Left lung (tissue), 10 donors: ENCODE data around the gene MRPS16. TPM values are rescaled to one million over a fixed set of nuclear protein-coding genes. Genes with fewer than 3 reads are reported as not detected.
A peak's percentile ranks its signal among the peaks of the same experiment; 100 is the strongest.
"Not testable (repeated sequence)": the region's sequence is repeated elsewhere in the genome, so short reads cannot be mapped to it uniquely, and the experiment has no call there.

Experiments
- ATAC-seq: fragments of 200-7000 bp; cut with Tn5 transposase; one replicate; pipeline ENCODE4 v1.9.1; 2020; ENCODE audit warnings: moderate library complexity
- DNase-seq, 4 donors: peaks; one replicate each; pipeline ENCODE4 v3.0.0-alpha.2; 2013 to 2020
- H3K27ac ChIP-seq, 2 donors: fragments of 200-600 bp; sonication (generic) in 1 of 2; one replicate each; pipeline versions ENCODE4 v1.5.0 to v1.8.0; 2020 to 2021
- H3K27me3 ChIP-seq, 2 donors: fragments of 200-600 bp; sonication (generic) in 1 of 2; one replicate each; pipeline versions ENCODE4 v1.5.0 to v1.8.0; 2020 to 2021
- H3K36me3 ChIP-seq, 2 donors: fragments of 200-600 bp; sonication (generic) in 1 of 2; one replicate each; pipeline versions ENCODE4 v1.5.0 to v1.8.0; 2020 to 2021
- H3K4me1 ChIP-seq, 2 donors: fragments of 200-600 bp; one replicate each; pipeline ENCODE4 v1.8.0; 2021
- H3K4me3 ChIP-seq, 2 donors: fragments of 200-600 bp; sonication (generic) in 1 of 2; one replicate each; pipeline versions ENCODE4 v1.5.0 to v1.8.0; 2020 to 2021; ENCODE audit warnings: mild to moderate bottlenecking in 1 of 2
- H3K9me3 ChIP-seq, 2 donors: fragments of 200-600 bp; sonication (generic) in 1 of 2; one replicate each; pipeline versions ENCODE4 v1.5.0 to v1.8.0; 2020 to 2021
- CTCF ChIP-seq, 2 donors: fragments of 200-600 bp; sonication (generic) in 1 of 2; IDR thresholded peaks; one replicate each; pipeline versions ENCODE4 v1.5.0 to v1.8.0; 2021; ENCODE audit warnings: antibody characterized with exemption in 2 of 2
- intact Hi-C, 2 donors: fragments of 100-400 bp; cut with DNase I; formaldehyde crosslinking; loops; one replicate each; pipeline versions ENCODE4 v1.11.2 to v1.14.2; 2022
- polyA plus RNA-seq, 6 donors: library from polyadenylated mRNA; unstranded; fragments of 120-200 nt; gene quantifications; one replicate each; pipeline ENCODE4 v1.2.1, GENCODE V29; 2013; ENCODE audit not compliant: insufficient read length in 6 of 6
- total RNA-seq, 2 donors: library from RNA; stranded (reverse); fragmentation: NEBNext Ultra II Directional; extraction: Animal tissue kit (Norgen Biotek cat#: 25700); gene quantifications; one replicate each; pipeline ENCODE4 v1.2.1, GENCODE V29; 2021
- donor health status: DM: no; HTN: yes; CAD: no.
- donor health status: DM: no; HTN: no; CAD: no.

MRPS16 gene
- total and polyA plus RNA-seq, 8 donors = 57.2 to 83.6 (median 66.4) TPM

DNA sequence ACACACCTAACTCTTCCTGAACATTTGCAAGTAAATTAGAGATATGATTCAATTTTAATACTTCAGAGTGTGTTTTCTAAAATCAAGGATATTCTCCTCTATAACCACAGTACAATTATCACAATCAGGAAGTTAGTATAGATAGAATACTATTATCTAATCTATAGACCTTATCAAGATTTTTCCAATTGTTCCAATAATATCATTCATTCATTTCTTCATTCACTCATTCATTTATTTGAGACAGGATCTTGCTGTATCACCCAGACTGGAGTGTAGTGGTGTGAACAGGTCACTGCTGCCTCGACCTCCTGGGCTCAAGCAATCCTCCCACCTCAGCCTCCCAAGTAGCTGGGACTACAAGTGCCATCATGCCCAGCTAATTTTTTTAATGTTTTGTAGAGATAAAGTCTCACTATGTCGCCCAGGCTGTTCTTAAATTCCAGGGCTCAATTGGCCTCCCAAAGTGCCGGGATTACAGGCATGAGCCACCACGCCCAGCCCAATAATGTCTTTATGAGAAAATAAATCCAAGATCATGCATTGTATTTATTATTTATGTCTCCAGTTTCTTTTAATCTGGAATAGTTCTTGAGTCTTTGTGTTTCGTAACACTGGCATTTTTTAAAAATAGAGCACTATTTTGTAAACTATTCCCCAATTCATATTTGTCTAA lies 10.6 kb upstream of the MRPS16 start:
- TF ChIP-seq CTCF (IDR thresholded peaks at IDR 0.05) = no peak
- intact Hi-C loops = no loop called here
- Histone ChIP-seq H3K9me3 (peaks cover 0 to 11% of the 10 kb centered on the region in 2 donors), H3K27me3 (no peaks in the 10 kb centered on the region), H3K4me1 (no peaks in the 10 kb centered on the region), H3K4me3 (no peak overlapping the region), H3K27ac (no peak overlapping the region), H3K36me3 (no peaks in the 10 kb centered on the region)
- DNase-seq (no peak), ATAC-seq (no peak)

- no peaks in the 10 kb centered on the region for H3K4me1 ChIP-seq
- DNase-seq (no peak), ATAC-seq (no peak)
- TF ChIP-seq CTCF (IDR thresholded peaks at IDR 0.05) = no peak
- H3K27ac ChIP-seq = no peak overlapping the region
- intact Hi-C loops = no loop called here
- H3K4me3 ChIP-seq = no peak overlapping the region
- peaks cover 0 to 11% of the 10 kb centered on the region in 2 donors for H3K9me3 ChIP-seq
- no peaks in the 10 kb centered on the region for H3K36me3 ChIP-seq
- H3K27me3 ChIP-seq = no peaks in the 10 kb centered on the region
Observed at GRCh38 chr10:73262105-73262730, 9.8 kb upstream of the MRPS16 start.

DNA sequence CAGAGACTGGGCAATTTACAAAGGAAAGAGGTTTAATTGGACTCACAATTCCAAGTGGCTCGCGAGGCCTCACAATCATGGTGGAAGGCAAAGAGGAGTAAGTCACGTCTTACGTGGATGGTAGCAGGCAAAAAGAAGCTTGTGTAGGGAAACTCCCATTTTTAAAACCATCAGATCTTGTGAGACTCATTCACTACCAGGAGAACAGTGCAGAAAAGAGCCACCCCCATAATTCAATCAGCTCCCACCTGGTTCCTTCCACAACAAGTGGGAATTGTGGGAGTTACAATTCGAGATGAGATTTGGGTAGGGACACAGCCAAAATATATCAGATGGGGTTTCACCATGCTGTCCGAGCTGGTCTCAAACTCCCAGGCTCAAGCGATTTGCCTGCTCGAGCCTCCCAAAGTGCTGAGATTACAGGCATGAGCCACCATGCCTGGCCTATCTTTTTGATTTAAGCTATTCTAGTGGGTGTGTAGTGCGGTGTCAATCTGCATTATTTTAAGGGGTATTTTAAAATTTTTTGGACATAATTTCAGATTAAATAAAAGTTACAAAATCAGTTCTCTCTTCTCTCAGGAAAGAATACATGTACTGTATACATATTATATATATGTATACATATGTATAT lies 9.0 kb upstream of the MRPS16 start:
- ATAC-seq = no peak
- Histone ChIP-seq H3K4me1 (no peaks in the 10 kb centered on the region), H3K9me3 (peaks cover 0 to 11% of the 10 kb centered on the region in 2 donors), H3K4me3 (no peak overlapping the region), H3K36me3 (no peaks in the 10 kb centered on the region), H3K27ac (no peak overlapping the region), H3K27me3 (no peaks in the 10 kb centered on the region)
- TF ChIP-seq CTCF (IDR thresholded peaks at IDR 0.05) = no peak
- DNase-seq = no peak
- intact Hi-C loops = no loop called here

GRCh38 chr10:73258612-73259011 lies 6.2 kb upstream of the MRPS16 start:
- H3K4me3 ChIP-seq, H3K27ac ChIP-seq, H3K27me3 ChIP-seq, H3K4me1 ChIP-seq, H3K36me3 ChIP-seq, intact Hi-C loops, DNase-seq, ATAC-seq: not testable (repeated sequence)
- peaks cover 0 to 11% of the 10 kb centered on the region in 2 donors for H3K9me3 ChIP-seq

DNA sequence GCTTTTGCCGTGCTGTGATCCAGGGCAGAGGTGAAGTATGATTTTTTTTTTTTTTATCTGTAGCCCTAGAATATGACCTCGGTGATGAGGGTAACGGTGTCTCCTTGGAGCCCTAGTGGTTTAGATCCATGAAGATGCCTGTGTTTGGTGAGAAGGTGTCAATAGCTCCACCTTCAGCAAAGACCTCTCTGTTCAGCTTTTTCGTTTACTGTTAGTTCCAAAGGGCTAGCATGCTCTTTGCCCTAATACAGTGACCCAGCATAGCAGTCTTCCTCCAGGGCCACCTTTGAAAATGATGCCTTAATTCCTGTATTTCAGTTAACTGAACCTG lies 746 bp upstream of the MRPS16 start:
- Histone ChIP-seq H3K36me3 (peaks cover 0 to 24% of the 10 kb centered on the region in 2 donors), H3K27ac (peak overlapping the region; percentile 75 to 92), H3K9me3 (no peaks in the 10 kb centered on the region), H3K27me3 (no peaks in the 10 kb centered on the region), H3K4me1 (peaks cover 15 to 27% of the 10 kb centered on the region in 2 donors), H3K4me3 (peak overlapping the region; percentile 60 to 91)
- ATAC-seq = peak; percentile 6
- TF ChIP-seq CTCF (IDR thresholded peaks at IDR 0.05) = no peak
- no peak for DNase-seq
- intact Hi-C loops = no loop called here
